ENCODE results near the gene ACCS. TPM values are rescaled to one million over a fixed set of nuclear protein-coding genes. Genes with fewer than 3 reads are reported as not detected.

ACCS gene
- total and polyA plus RNA-seq, 2 donors (not counting 3 experiments of a cell fraction or from before 2014, with no cell fraction given), result 8.6 to 22.7 TPM

- POLR2A ChIA-PET, result no interaction called here
These were observed 22.3 kb downstream of the ACCS start for GRCh38 chr11:44088377-44088776.

More at GRCh38 chr11:44088377-44088776, 22.3 kb downstream of the ACCS start:
- H3K9me1 ChIP-seq (replicated peaks; ENCODE audit: control insufficient read depth, extremely low read depth, insufficient read depth, low read length), result no peaks in the 10 kb centered on the region
- H3K79me2 ChIP-seq (ENCODE audit: control insufficient read depth, insufficient read depth, low read length), result no peaks in the 10 kb centered on the region
- no peak overlapping the region for H3K27ac ChIP-seq (ENCODE audit: insufficient read depth, low read depth, low read length)
- H3K4me3 ChIP-seq (replicated peaks in 1 of 3; ENCODE audit: insufficient read depth in 1 of 3, low read depth in 1 of 3, low read length in 3 of 3), result no peak overlapping the region
- intact Hi-C loops (cut with micrococcal nuclease), result no loop called here
- no peak overlapping the region for H2AFZ ChIP-seq (ENCODE audit: low read depth, low read length)
- H3K9ac ChIP-seq (replicated peaks; ENCODE audit: extremely low read depth, insufficient read depth, low read length), result no peak overlapping the region
- peaks cover 8% of the 10 kb centered on the region for H3K4me1 ChIP-seq (ENCODE audit: control insufficient read depth, extremely low read depth, insufficient read depth, low read length)
- dilution Hi-C loops (cut with MboI; ENCODE audit: extremely low pct_ligation_motif_present, low sequenced_read_pairs), result no loop called here
- H3K4me2 ChIP-seq (ENCODE audit: insufficient read depth, low read length), result no peak overlapping the region
- CTCF ChIA-PET, result no interaction called here
- DNase-seq (ENCODE audit: low read depth, low spot score), result no peak
- H3K9me3 ChIP-seq (replicated peaks; ENCODE audit: control insufficient read depth, insufficient read depth, low read length), result no peaks in the 10 kb centered on the region
- no peaks in the 10 kb centered on the region for H4K20me1 ChIP-seq (replicated peaks; ENCODE audit: control insufficient read depth, extremely low read depth, insufficient read depth, low read length)
- H3K27me3 ChIP-seq (ENCODE audit: control insufficient read depth in 2 of 2, insufficient read depth in 2 of 2, low read length in 2 of 2), result peaks cover 38 to 64% of the 10 kb centered on the region in 2 experiments
- BruUV-seq (replicated peaks), result no TSS peak
- no peak for FAIRE-seq
- no peaks in the 10 kb centered on the region for H3K36me3 ChIP-seq (ENCODE audit: control insufficient read depth in 2 of 2, extremely low read depth in 1 of 2, insufficient read depth in 2 of 2, low read length in 2 of 2)
- TF ChIP-seq JUN (IDR thresholded peaks at IDR 0.05; ENCODE audit: borderline replicate concordance, insufficient read depth, insufficient read length, low read depth), result no peak
- no peak for TF ChIP-seq MYC (IDR thresholded peaks at IDR 0.05; ENCODE audit: low read depth, low read length)
- no peak for TF ChIP-seq CTCF (IDR thresholded peaks at IDR 0.05; ENCODE audit: extremely low read depth in 1 of 2, insufficient read depth in 1 of 2, low read depth in 1 of 2, low read length in 2 of 2)
- no peak for TF ChIP-seq MAX (IDR thresholded peaks at IDR 0.05; ENCODE audit: insufficient read depth, insufficient read length)
- no peak for TF ChIP-seq POLR2A (IDR thresholded peaks at IDR 0.05; ENCODE audit: low read depth, low read length)
- no peak for TF ChIP-seq POLR2AphosphoS5 (IDR thresholded peaks at IDR 0.05; ENCODE audit: insufficient read depth, low read depth, low read length)
- TF ChIP-seq GATA2 (IDR thresholded peaks at IDR 0.05; ENCODE audit: insufficient read depth, insufficient read length, low read depth, low read length), result no peak
- no peak for TF ChIP-seq EZH2 (IDR thresholded peaks at IDR 0.05; ENCODE audit: borderline replicate concordance, low read depth, low read length, severe bottlenecking)
- no peak for TF ChIP-seq FOS (IDR thresholded peaks at IDR 0.05; ENCODE audit: borderline replicate concordance, insufficient read depth, low read length)
